GM12874 (cell line): Measurements from ENCODE around the gene VOPP1.

Experiments used
- CTCF ChIP-seq: IDR thresholded peaks from 2 replicates; pipeline ENCODE4 v1.5.1; 2011; ENCODE audit warnings: low read depth, mild to moderate bottlenecking, control low read depth, low read length, moderate library complexity; ENCODE audit not compliant: insufficient read depth

VOPP1 gene

DNA sequence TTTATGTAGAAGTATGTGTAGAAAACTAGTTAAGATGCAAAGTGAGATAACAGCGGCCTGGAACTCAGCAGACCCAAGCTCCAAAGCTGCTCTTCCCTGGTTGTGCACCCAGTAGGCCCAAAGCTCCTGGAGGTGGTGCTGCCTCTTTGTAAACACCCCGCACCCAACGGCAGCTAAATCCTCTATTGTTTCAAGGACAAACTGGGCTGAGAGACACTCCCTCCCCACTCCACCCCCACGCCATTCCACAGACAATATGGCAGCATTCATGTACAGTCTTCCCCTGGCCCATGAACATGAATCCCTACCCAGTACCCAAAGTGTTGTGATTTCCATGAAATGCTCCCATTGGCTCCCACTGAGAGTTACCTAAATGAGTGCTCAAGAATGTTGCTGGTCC lies 73.5 kb downstream of the VOPP1 start:
- no peak for TF ChIP-seq CTCF

- TF ChIP-seq CTCF: no peak
These were observed 74.2 kb downstream of the VOPP1 start for GRCh38 chr7:55498142-55498541.

- no peak for TF ChIP-seq CTCF
These were observed 74.8 kb downstream of the VOPP1 start for GRCh38 chr7:55497521-55497920.

- no peak for TF ChIP-seq CTCF
These were observed 75.4 kb downstream of the VOPP1 start for GRCh38 chr7:55496906-55497305.

- no peak for TF ChIP-seq CTCF
These were observed 77.4 kb downstream of the VOPP1 start for GRCh38 chr7:55494951-55495350.

DNA sequence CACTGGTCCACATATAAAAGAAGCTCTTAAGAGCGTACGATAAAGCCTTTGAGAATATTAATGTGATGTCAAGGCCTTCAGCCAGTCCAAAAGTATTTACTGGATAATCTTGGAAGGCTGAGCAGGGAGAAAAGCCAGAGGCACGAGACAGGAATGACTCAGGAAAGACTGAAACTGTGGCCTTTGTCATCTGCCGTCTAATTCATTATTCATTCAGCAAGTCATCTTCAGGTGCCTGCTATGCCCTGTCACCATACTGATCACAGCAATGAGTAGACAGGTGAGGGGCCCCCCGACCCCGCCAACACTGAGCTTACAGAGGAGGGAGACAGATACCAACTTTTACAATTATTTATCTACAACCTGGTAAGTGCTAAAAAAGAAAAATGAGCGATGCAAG lies 78.9 kb downstream of the VOPP1 start:
- TF ChIP-seq CTCF: no peak

GRCh38 chr7:55491346-55491745 lies 81.0 kb downstream of the VOPP1 start:
- no peak for TF ChIP-seq CTCF

DNA sequence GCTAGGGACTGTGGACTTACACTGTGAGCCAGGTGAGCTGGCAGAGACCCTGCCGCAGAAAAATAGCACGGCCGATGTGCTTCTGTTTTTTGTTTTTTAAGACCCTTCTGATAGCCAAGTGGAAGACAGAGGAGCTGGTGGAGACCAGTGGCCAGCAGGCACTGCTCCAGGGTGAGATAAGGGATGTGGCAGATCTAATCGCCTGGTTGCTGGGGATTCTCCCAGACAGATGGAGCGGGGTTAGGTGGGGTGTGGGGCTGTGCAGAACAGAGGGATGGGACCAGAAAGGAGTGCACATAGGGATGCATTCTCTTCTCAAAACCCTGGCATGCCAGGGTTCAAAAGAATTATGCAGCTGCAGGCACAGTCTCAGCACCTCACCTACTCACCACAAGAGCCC lies 82.2 kb downstream of the VOPP1 start:
- TF ChIP-seq CTCF: no peak
